GM19099 (cell line): ENCODE data around the gene SPART.

Experiments
- POLR2A ChIP-seq: IDR thresholded peaks from 3 replicates; pipeline ENCODE4 v1.6.1; 2011; ENCODE audit warnings: low read depth; ENCODE audit not compliant: insufficient read length; ENCODE audit errors: extremely low read depth

Gene SPART

GRCh38 chr13:36337938-36338641, 8.1 kb downstream of the SPART start:
- TF ChIP-seq POLR2A, result no peak

- no peak for TF ChIP-seq POLR2A
Measured at GRCh38 chr13:36332986-36333385, 13.2 kb downstream of the SPART start.

- TF ChIP-seq POLR2A, result no peak
Measured at GRCh38 chr13:36331280-36331679, 14.9 kb downstream of the SPART start.

GRCh38 chr13:36329361-36329760, 16.8 kb downstream of the SPART start:
- TF ChIP-seq POLR2A, result no peak

GRCh38 chr13:36328821-36329220, 17.4 kb downstream of the SPART start:
- TF ChIP-seq POLR2A, result no peak

- TF ChIP-seq POLR2A, result no peak
Measured at GRCh38 chr13:36325912-36326311, 20.3 kb downstream of the SPART start.

- no peak for TF ChIP-seq POLR2A
Measured at GRCh38 chr13:36323951-36324566, 22.1 kb downstream of the SPART start.

- no peak for TF ChIP-seq POLR2A
Measured at GRCh38 chr13:36323408-36323807, 22.8 kb downstream of the SPART start.

- no peak for TF ChIP-seq POLR2A
Measured at GRCh38 chr13:36313047-36313969, 32.9 kb downstream of the SPART start.

- TF ChIP-seq POLR2A, result no peak
Measured at GRCh38 chr13:36310417-36311108, 35.6 kb downstream of the SPART start.

GRCh38 chr13:36302289-36302688, 43.9 kb downstream of the SPART start:
- TF ChIP-seq POLR2A, result no peak

- TF ChIP-seq POLR2A, result no peak
Measured at GRCh38 chr13:36298535-36299068, 47.6 kb downstream of the SPART start.

GRCh38 chr13:36297366-36298338, 48.5 kb downstream of the SPART start, which contains the start of gene CCDC169:
Gene CCDC169, minus strand, starts transcription at chr13:36297814. Its CDS starts 95 bp downstream, at chr13:36297719.
- no peak for TF ChIP-seq POLR2A
